ENCODE measurements around the gene RGL4.

The RGL4 gene

GRCh38 chr22:23681026-23681809 is 9.6 kb upstream of the RGL4 start:
- DNase-seq: no peak

- no peak for DNase-seq
These were observed 8.7 kb upstream of the RGL4 start for GRCh38 chr22:23682077-23682476.

- no peak for DNase-seq
These were observed 7.9 kb upstream of the RGL4 start for GRCh38 chr22:23682827-23683355.

- no peak for DNase-seq
These were observed 7.3 kb upstream of the RGL4 start for GRCh38 chr22:23683545-23683944.

- no peak for DNase-seq
These were observed 6.8 kb upstream of the RGL4 start for GRCh38 chr22:23684026-23684425.

- DNase-seq: no peak
These were observed 6.2 kb upstream of the RGL4 start for GRCh38 chr22:23684561-23685031.

- no peak for DNase-seq
These were observed 5.5 kb upstream of the RGL4 start for GRCh38 chr22:23685205-23685784.

- no peak for DNase-seq
These were observed 4.3 kb upstream of the RGL4 start for GRCh38 chr22:23686416-23687024.

GRCh38 chr22:23688121-23688520 is 2.7 kb upstream of the RGL4 start:
- DNase-seq: no peak

GRCh38 chr22:23688571-23688970 is 2.2 kb upstream of the RGL4 start:
- no peak for DNase-seq

- DNase-seq: no peak
These were observed 1.4 kb upstream of the RGL4 start for GRCh38 chr22:23689414-23689813.

GRCh38 chr22:23691748-23692423 is 1.1 kb downstream of the RGL4 start:
- no peak for DNase-seq

GRCh38 chr22:23692598-23693291 is 1.9 kb downstream of the RGL4 start:
- no peak for DNase-seq

- no peak for DNase-seq
These were observed 3.3 kb downstream of the RGL4 start for GRCh38 chr22:23693979-23694680.

GRCh38 chr22:23695141-23695540 is 4.3 kb downstream of the RGL4 start:
- DNase-seq: no peak

- DNase-seq: no peak
These were observed 4.9 kb downstream of the RGL4 start for GRCh38 chr22:23695571-23696325.

GRCh38 chr22:23696326-23696851 is 5.6 kb downstream of the RGL4 start:
- DNase-seq: no peak

GRCh38 chr22:23697031-23697970 is 6.5 kb downstream of the RGL4 start:
- no peak for DNase-seq

- DNase-seq: no peak
These were observed 7.3 kb downstream of the RGL4 start for GRCh38 chr22:23698094-23698493.
